Large intestine (tissue), 3 donors: Measurements from ENCODE around the gene TRIM41. TPM values are rescaled to one million over a fixed set of nuclear protein-coding genes. Genes with fewer than 3 reads are reported as not detected.
"Not testable (repeated sequence)": the region's sequence is repeated elsewhere in the genome, so short reads cannot be mapped to it uniquely, and the experiment has no call there.

ENCODE experiments used
- DNase-seq, 2 donors: peaks; one replicate each; pipeline versions ENCODE4 v3.0.0 to v3.0.0-alpha.2; 2013
- H3K27ac ChIP-seq: one replicate; pipeline ENCODE4 v1.5.1; 2013; ENCODE audit warnings: low read length
- H3K27me3 ChIP-seq: 2 replicates; pipeline ENCODE4 v1.6.1; 2013; ENCODE audit warnings: low read length; ENCODE audit not compliant: control insufficient read depth, insufficient read depth
- H3K36me3 ChIP-seq: 2 replicates; pipeline ENCODE4 v1.6.1; 2013; ENCODE audit warnings: low read length; ENCODE audit not compliant: control insufficient read depth, insufficient read depth
- H3K4me1 ChIP-seq: one replicate; pipeline ENCODE4 v1.6.1; 2013; ENCODE audit warnings: low read length; ENCODE audit not compliant: control insufficient read depth, insufficient read depth
- H3K4me3 ChIP-seq: one replicate; pipeline ENCODE4 v1.5.1; 2013; ENCODE audit warnings: low read length
- H3K9me3 ChIP-seq: one replicate; pipeline ENCODE4 v1.6.1; 2013; ENCODE audit warnings: mild to moderate bottlenecking, low read depth, low read length, moderate library complexity; ENCODE audit not compliant: control insufficient read depth
- WGBS: methylation state at CpG from one replicate; pipeline ENCODE4 v1.1.5; 2013; ENCODE audit warnings: low lambda C conversion rate; ENCODE audit not compliant: insufficient coverage; 5-methylcytosine and 5-hydroxymethylcytosine counted together
- polyA plus RNA-seq: library from polyadenylated mRNA; unstranded; fragments of 120-200 nt; gene quantifications from one replicate; pipeline ENCODE4 v1.2.1, GENCODE V29; 2013

TRIM41 gene
- polyA plus RNA-seq, 1 donor: 22.4 TPM

DNA sequence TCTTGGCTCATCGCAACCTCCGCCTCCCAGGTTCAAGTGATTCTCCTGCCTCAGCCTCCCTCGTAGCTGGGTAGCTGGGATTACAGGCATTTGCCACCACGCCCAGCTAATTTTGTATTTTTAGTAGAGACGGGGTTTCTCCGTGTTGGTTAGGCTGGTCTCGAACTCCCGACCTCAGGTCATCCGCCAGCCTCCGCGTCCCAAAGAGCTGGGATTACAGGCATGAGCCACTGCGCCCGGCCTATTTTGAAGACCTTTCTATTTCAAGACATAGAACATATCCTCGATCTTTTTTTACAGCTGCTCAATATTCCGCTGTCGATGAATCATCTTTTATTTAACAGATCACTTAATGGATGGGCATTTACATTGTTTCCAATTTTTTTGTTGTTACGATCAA, 12.4 kb upstream of the TRIM41 start:
- not testable (repeated sequence) for H3K27ac ChIP-seq, H3K4me3 ChIP-seq, DNase-seq, H3K9me3 ChIP-seq, H3K36me3 ChIP-seq, H3K4me1 ChIP-seq
- peaks cover 37% of the 10 kb centered on the region for H3K27me3 ChIP-seq
- WGBS: 93% methylated on average over 3 of the region's 17 CpGs

DNA sequence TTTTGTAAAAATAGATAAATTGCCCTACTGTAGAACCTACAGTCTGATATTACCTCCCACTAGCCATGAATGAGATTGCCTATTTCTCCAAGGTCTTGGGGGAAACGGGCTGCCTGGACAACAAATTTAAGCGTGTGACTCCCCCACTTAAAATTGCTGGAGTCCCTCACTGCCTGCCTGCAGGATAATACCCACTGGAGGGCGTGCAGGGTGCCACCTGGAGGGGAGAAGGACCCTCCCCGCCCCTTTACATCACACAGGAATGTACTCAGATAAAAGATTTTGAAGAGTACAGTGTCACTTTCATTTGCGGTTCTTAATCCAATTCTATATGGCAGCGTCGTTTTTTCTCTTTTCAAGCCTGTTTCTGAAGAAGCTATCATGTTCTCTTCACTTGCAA, 11.9 kb upstream of the TRIM41 start:
- Histone ChIP-seq H3K27ac (no peak overlapping the region), H3K9me3 (no peaks in the 10 kb centered on the region), H3K4me1 (no peaks in the 10 kb centered on the region), H3K4me3 (no peak overlapping the region), H3K36me3 (no peaks in the 10 kb centered on the region), H3K27me3 (peaks cover 37% of the 10 kb centered on the region)
- no peak for DNase-seq
- 30% methylated on average over 3 of the region's 7 CpGs for WGBS

DNA sequence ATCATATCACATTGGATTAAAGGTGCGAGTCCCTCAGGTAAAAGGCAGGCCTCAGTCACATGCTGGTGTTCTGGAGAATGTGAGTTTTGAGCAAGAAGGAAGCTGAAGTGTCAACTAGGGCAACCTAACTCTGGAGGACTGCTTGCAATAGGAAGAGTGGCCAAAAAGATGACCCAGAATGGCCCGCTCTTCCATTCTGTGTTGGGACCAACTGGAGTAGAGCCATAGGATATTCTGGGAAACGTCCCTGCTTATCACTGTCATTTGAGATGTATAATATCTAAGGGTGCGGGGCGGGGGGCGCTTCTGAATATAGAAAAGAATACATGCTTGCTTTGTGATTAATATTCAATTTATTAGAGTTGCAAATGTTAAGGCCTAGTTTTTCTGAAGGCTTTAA, 11.0 kb upstream of the TRIM41 start:
- H3K36me3 ChIP-seq: no peaks in the 10 kb centered on the region
- no peak overlapping the region for H3K27ac ChIP-seq
- H3K4me3 ChIP-seq: no peak overlapping the region
- no peaks in the 10 kb centered on the region for H3K9me3 ChIP-seq
- no peak for DNase-seq
- peaks cover 43% of the 10 kb centered on the region for H3K27me3 ChIP-seq
- no peaks in the 10 kb centered on the region for H3K4me1 ChIP-seq
- no CpG with 5 or more reads among the region's 6 CpGs for WGBS

DNA sequence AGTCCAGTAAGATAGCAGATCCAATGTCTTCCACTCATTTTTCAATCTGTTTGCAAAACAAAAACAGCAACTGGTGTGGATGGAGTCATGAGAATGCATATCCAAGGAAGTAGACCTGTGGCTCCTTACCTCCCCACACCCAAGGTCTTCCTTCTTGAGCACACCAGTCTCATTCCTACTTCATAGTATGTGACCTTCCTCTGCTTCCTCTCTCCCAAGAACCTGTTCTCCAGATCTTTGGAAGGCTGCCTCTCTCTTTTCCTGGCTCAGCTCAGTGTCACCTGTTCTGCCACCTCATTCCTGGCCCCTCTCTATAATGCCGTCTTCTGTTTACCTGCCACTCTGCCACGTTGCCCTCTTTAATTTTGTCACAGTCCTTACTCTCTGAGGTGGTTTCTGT, 10.1 kb upstream of the TRIM41 start:
- Histone ChIP-seq H3K27me3 (peaks cover 48% of the 10 kb centered on the region), H3K36me3 (no peaks in the 10 kb centered on the region), H3K4me3 (no peak overlapping the region), H3K27ac (no peak overlapping the region), H3K9me3 (no peaks in the 10 kb centered on the region), H3K4me1 (peaks cover 7% of the 10 kb centered on the region)
- no peak for DNase-seq
- WGBS: 25% methylated on average over 2 of the region's 2 CpGs

DNA sequence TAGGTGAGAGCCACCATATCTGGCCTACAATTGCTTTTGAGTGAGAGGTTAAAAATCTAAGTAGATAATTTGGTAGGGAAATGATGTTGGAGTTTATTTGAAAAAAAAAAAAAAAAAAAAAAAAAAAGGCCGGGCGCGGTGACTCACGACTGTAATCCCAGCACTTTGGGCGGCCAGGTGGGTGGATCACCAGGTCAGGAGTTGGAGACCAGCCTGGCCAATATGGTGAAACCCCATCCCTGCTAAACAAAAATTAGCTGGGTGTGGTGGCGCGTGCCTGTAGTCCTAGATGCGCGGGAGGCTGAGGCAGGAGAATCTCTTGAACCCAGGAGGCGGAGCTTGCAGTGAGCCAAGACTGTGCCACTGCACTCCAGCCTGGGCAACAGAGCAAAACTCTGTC, 8.8 kb upstream of the TRIM41 start:
- peaks cover 49% of the 10 kb centered on the region for H3K27me3 ChIP-seq
- H3K4me3 ChIP-seq, H3K36me3 ChIP-seq, H3K9me3 ChIP-seq, DNase-seq, H3K4me1 ChIP-seq, H3K27ac ChIP-seq: not testable (repeated sequence)
- WGBS: no CpG with 5 or more reads among the region's 10 CpGs

DNA sequence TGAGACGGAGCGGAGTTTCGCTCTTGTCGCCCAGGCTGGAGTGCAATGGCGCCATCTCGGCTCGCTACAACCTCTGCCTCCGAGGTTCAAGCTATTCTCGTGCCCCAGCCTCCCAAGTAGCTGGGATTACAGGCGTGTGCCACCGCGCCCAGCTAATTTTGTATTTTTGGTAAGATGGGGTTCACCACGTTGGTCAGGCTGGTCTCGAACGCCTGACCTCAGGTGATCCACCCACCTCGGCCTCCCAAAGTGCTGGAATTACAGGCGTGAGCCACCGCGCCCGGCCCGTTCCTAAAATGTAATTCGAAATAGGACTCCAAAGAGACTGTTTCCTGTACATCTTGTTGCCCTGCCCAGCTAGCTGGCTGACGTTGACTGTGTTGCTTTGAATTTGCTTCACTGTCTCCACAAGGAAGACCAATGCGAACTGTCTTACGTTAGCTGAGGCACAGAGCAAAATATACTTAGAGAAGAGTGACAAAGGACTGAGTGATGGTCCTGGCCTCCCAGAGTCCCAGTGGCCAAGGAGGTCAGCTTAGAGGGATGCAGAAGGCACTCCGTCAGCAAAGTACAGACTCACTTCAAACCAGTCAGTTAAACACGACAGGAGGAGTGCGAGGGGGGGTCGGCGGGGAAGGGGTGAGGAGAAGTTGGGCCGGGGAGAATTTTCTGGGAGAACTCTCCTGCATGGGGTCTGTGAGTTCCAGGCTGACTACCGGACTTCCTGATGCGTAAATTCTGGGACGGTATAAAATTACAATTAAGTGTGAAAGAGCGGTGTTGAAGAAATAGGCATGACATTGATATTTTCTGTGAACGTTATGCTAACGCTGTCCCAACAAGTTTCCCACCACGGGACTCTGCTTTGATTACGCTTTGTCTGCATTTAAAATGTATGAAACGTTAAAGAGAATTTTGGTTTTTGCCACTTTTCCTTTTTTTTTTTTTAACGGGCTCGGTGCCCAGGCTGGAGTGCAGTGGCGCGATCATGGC, 6.8 kb upstream of the TRIM41 start:
- Histone ChIP-seq H3K4me1 (peaks cover 10% of the 10 kb centered on the region), H3K27ac (no peak overlapping the region), H3K9me3 (peaks cover 5% of the 10 kb centered on the region), H3K36me3 (no peaks in the 10 kb centered on the region), H3K27me3 (peaks cover 58% of the 10 kb centered on the region), H3K4me3 (peak overlapping the region; percentile 14)
- DNase-seq: no peak
- WGBS: 23% methylated on average over 5 of the region's 44 CpGs

DNA sequence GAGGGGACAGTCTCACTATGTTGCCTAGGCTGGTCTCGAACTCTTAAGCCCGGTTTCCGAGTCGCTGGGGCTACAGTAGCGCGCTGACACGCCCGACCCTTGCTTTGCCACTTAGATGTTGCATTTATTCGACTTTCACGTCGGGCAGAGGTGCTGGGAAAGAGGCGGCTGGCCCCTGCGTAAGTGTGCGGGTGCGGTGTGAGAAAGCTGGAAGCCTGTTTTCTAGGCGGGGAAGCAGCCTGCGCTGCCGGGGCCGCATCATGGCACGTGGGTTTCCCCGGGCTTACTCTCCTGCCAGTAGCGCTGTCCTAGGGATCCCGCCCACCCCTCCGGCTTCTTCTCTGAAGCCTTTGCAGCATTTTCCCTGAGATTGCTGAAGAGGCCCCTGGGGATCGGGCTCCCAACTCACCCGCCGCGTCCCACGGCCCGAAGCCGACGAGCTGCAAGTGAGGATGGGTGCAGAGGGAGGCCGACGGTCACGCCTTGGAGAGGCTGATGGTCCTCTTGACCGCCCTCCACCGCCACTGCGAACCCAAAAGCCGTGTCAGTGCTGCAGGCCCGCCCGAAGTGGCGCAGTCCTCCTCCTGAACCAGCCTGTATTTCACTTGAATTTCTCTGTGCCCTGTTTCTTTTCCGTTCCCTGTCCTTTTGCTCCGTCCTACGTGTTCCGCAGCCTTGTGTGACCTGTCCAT, 5.8 kb upstream of the TRIM41 start:
- Histone ChIP-seq H3K36me3 (no peaks in the 10 kb centered on the region), H3K4me1 (peaks cover 10% of the 10 kb centered on the region), H3K9me3 (peaks cover 5% of the 10 kb centered on the region), H3K27me3 (peaks cover 55% of the 10 kb centered on the region), H3K4me3 (peak overlapping the region; percentile 54), H3K27ac (no peak overlapping the region)
- peak in 1 of 2 donors; percentile 54 for DNase-seq
- no CpG with 5 or more reads among the region's 46 CpGs for WGBS

DNA sequence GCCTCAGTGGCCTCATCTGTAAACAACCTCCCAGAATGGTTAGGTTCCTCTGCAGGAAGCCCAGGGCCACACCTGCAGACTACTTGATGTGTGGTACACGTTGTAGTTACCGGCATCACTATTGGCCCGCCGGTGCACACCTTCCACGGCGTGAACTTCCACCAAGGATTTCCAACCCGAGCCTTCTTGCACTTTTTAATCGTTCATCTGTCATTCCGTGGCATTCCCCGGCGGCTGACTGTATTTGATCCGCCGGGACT, 5.3 kb upstream of the TRIM41 start:
- Histone ChIP-seq H3K27ac (no peak overlapping the region), H3K4me3 (peak overlapping the region; percentile 54), H3K4me1 (peaks cover 10% of the 10 kb centered on the region), H3K36me3 (no peaks in the 10 kb centered on the region), H3K27me3 (peaks cover 52% of the 10 kb centered on the region), H3K9me3 (peaks cover 5% of the 10 kb centered on the region)
- DNase-seq: no peak
- WGBS: no CpG with 5 or more reads among the region's 13 CpGs

DNA sequence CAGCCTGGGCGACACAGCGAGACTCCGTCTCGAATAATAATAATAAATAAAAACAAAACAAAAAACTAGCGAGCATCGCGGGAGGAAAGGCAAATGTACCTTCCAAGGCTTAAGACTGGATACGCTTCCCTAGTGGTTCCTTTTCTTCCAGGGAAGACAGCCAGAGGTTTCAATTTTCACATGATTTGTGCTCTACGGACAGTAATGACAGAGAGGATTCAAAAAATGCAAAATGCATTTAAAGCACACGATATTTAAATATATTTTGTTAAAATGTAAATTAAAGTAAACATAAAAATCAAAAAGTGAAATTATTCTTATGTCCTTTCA, 4.3 kb upstream of the TRIM41 start:
- DNase-seq: no peak
- no peaks in the 10 kb centered on the region for H3K36me3 ChIP-seq
- no peak overlapping the region for H3K27ac ChIP-seq
- H3K27me3 ChIP-seq: peaks cover 43% of the 10 kb centered on the region
- peaks cover 10% of the 10 kb centered on the region for H3K4me1 ChIP-seq
- 17% methylated on average over 9 of the region's 10 CpGs for WGBS
- H3K9me3 ChIP-seq: peaks cover 5% of the 10 kb centered on the region
- H3K4me3 ChIP-seq: peak overlapping the region; percentile 20

DNA sequence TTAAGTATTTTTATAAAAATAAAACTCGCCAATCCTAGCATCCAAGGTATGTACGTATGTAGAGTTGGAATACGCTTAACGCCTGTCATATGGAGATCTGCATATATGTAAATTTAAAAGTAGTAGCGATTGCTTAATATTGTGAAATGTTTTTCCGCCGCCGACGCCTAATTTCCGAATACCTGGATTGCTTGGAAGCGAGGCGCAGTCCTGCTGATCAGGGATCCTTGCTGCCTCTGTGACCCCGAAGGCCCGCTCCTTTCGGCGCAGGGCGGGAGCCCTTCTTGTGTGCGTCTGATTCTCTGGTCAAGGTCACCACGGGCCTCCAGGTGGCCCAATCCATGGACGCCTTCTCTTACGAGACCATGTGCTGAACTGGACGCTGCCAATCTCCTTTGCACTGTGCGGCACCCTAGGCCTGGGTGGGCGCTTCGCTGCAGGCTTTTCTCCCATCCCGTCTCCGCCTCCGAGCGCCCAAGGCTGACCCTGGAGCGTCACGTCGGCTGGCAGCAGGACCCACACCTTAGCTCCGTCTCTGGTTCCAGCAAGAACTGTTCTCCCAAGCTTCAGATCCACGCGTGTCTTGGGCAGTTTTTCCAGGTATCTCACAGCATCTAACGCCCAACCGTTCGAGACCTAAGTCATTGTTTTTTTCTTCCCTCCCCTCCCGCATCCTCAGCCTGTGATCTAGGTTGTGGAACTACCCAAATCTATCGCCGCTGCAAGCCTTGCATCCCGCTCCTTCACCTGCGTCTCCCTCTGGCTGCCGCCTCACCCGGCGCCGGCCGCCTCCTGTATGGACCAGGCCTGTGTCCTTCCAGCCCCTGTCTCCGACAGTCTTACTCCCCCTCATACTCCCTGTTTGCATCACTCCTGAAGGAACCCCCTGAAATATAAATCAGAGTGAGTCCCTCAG, 3.6 kb upstream of the TRIM41 start:
- Histone ChIP-seq H3K27me3 (peaks cover 37% of the 10 kb centered on the region), H3K4me3 (no peak overlapping the region), H3K36me3 (no peaks in the 10 kb centered on the region), H3K27ac (no peak overlapping the region), H3K4me1 (peaks cover 10% of the 10 kb centered on the region), H3K9me3 (peaks cover 8% of the 10 kb centered on the region)
- WGBS: 69% methylated on average over 4 of the region's 49 CpGs
- no peak for DNase-seq
